Loucy (cell line): ENCODE results near the gene GNA15.
A peak's percentile ranks its signal among the peaks of the same experiment; 100 is the strongest.

Experiments used
- H2AFZ ChIP-seq: fragments of 200-600 bp; sonication (generic); 2 replicates; pipeline ENCODE4 v1.6.0; 2016; ENCODE audit warnings: antibody characterized with exemption, mild to moderate bottlenecking, low read length, moderate library complexity
- H3F3A ChIP-seq: fragments of 200-600 bp; 2 replicates; pipeline ENCODE4 v1.6.0; 2016; ENCODE audit warnings: antibody characterized with exemption, low read depth, mild to moderate bottlenecking
- H3K27me3 ChIP-seq: fragments of 200-600 bp; sonication (generic); 2 replicates; pipeline ENCODE4 v1.6.1; 2014; ENCODE audit warnings: low read length, mild to moderate bottlenecking; ENCODE audit not compliant: insufficient read depth, poor library complexity, severe bottlenecking
- H3K36me3 ChIP-seq: fragments of 200-600 bp; sonication (generic); 2 replicates; pipeline ENCODE4 v1.6.1; 2016; ENCODE audit warnings: low read length; ENCODE audit not compliant: insufficient read depth
- H3K4me1 ChIP-seq: fragments of 200-600 bp; sonication (generic); 2 replicates; pipeline ENCODE4 v1.5.1; 2014; ENCODE audit warnings: low read length, mild to moderate bottlenecking; ENCODE audit not compliant: insufficient read depth, poor library complexity, severe bottlenecking
- H3K4me2 ChIP-seq: fragments of 200-600 bp; sonication (generic); 2 replicates; pipeline ENCODE4 v1.6.0; 2014; ENCODE audit warnings: antibody characterized with exemption, low read length, low read depth, mild to moderate bottlenecking; ENCODE audit not compliant: poor library complexity, severe bottlenecking
- H3K4me3 ChIP-seq: fragments of 200-600 bp; sonication (generic); 2 replicates; pipeline ENCODE4 v1.5.1; 2014; ENCODE audit warnings: low read length, mild to moderate bottlenecking, mixed read lengths; ENCODE audit not compliant: poor library complexity, severe bottlenecking
- H3K79me2 ChIP-seq: fragments of 200-600 bp; sonication (generic); 2 replicates; pipeline ENCODE4 v1.6.1; 2014; ENCODE audit warnings: low read length; ENCODE audit not compliant: insufficient read depth
- H3K9ac ChIP-seq: fragments of 200-600 bp; sonication (generic); 2 replicates; pipeline ENCODE4 v1.6.0; 2014; ENCODE audit warnings: mild to moderate bottlenecking, low read depth, low read length, moderate library complexity; ENCODE audit not compliant: poor library complexity, severe bottlenecking
- H3K9me2 ChIP-seq: fragments of 200-600 bp; sonication (generic); replicated peaks from 2 replicates; pipeline ENCODE4 v1.6.1; 2016; ENCODE audit warnings: low read depth, low read length, mixed read lengths
- H3K9me3 ChIP-seq: fragments of 200-600 bp; sonication (generic); 2 replicates; pipeline ENCODE4 v1.6.1; 2014; ENCODE audit warnings: mild to moderate bottlenecking, antibody characterized with exemption, low read length, low read depth; ENCODE audit not compliant: insufficient read depth
- H4K20me1 ChIP-seq: fragments of 200-600 bp; sonication (generic); 2 replicates; pipeline ENCODE4 v1.6.0; 2014; ENCODE audit warnings: antibody characterized with exemption, low read length, mild to moderate bottlenecking; ENCODE audit not compliant: insufficient read depth, poor library complexity, severe bottlenecking
- EZH2phosphoT487 ChIP-seq: fragments of 200-600 bp; IDR thresholded peaks from 2 replicates; pipeline ENCODE4 v1.6.1; 2018; ENCODE audit warnings: antibody characterized with exemption, mild to moderate bottlenecking, moderate library complexity, borderline replicate concordance
- TF ChIP-seq, protein P1 (sequence below): fragments of 200-600 bp; sonication (generic); conservative IDR thresholded peaks from 2 replicates; pipeline ENCODE4 v1.5.1; 2014; ENCODE audit warnings: mild to moderate bottlenecking, antibody characterized with exemption, low read length

Gene GNA15

DNA sequence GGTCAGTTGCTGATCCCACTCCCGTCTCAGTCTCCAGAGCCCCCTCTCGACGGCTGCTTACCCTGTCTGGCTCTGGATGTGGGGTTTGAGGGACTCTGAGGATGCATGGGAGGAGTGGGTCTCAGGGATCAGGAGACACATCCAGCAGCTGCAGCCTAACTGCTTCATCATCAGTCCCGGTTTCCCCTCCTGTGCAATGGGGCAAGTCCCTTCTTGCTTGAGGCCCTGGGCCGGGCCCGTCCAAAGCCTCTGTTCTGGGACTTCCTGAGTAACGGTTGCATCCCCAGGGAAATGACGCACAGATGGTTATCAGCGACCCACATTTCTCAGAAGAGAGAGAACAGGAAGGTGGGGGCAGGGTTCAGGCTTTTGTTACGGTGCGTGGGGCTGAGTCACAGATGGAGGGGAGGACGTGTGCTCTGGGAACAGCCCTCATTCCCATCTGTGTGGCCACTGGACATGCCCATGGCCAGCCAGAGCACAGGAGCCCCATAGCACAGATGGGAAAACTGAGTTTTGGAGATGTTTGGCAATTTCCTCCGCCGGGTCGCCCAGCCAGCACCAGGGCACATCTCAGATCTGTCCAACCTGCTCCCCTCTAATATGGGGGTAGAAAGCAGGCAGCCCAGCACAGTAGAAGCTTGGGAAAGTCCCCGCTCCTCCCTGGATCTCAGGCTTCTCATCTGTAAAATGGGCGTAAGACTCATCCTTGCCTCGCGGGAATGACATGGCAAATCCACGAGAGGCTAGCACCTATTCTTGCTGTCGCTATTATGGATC lies 19.3 kb downstream of the GNA15 start:
- TF ChIP-seq, protein P1, sequence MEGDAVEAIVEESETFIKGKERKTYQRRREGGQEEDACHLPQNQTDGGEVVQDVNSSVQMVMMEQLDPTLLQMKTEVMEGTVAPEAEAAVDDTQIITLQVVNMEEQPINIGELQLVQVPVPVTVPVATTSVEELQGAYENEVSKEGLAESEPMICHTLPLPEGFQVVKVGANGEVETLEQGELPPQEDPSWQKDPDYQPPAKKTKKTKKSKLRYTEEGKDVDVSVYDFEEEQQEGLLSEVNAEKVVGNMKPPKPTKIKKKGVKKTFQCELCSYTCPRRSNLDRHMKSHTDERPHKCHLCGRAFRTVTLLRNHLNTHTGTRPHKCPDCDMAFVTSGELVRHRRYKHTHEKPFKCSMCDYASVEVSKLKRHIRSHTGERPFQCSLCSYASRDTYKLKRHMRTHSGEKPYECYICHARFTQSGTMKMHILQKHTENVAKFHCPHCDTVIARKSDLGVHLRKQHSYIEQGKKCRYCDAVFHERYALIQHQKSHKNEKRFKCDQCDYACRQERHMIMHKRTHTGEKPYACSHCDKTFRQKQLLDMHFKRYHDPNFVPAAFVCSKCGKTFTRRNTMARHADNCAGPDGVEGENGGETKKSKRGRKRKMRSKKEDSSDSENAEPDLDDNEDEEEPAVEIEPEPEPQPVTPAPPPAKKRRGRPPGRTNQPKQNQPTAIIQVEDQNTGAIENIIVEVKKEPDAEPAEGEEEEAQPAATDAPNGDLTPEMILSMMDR = no peak
- no peak for TF ChIP-seq EZH2phosphoT487
- Histone ChIP-seq H3K36me3 (peaks cover 91% of the 10 kb centered on the region), H4K20me1 (peaks cover 37% of the 10 kb centered on the region), H3K27me3 (no peaks in the 10 kb centered on the region), H3K9me2 (no peaks in the 10 kb centered on the region), H3F3A (peaks cover under 1% of the 10 kb centered on the region), H3K4me3 (peak overlapping the region; percentile 64), H3K9me3 (no peaks in the 10 kb centered on the region), H2AFZ (no peak overlapping the region), H3K79me2 (peaks cover 87% of the 10 kb centered on the region), H3K9ac (peak overlapping the region; percentile 82), H3K4me1 (peaks cover 57% of the 10 kb centered on the region), H3K4me2 (peak overlapping the region; percentile 73)

DNA sequence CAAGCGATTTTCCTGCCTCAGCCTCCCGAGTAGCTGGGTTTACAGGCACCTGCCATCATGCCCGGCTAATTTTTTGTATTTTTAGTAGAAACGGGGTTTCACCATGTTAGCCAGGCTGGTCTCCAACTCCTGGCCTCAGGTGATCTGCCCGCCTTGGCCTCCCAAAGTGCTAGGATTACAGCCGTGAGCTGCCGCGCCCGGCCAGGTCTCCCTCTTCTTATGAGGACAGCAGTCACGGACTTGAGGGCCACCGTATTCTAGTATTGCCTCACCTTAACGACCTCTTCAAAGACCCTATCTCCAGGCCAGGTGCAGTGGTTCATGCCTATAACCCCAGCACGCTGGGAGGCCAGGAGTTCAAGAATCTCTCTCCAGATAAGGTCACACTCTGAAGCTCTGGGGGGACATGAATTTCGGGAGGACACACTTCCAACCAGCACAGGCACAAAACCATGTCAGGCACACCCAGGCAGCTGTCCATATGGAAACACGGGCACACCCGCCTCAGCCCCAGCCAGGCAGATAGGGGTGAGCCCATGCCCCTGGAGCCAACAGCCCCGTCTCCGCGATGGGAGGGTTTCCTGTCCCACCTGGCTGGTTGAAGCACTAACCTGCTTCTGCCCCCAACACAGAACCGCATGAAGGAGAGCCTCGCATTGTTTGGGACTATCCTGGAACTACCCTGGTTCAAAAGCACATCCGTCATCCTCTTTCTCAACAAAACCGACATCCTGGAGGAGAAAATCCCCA lies 21.4 kb downstream of the GNA15 start:
- Histone ChIP-seq H3K9me2 (no peaks in the 10 kb centered on the region), H4K20me1 (peaks cover 19% of the 10 kb centered on the region), H3K27me3 (no peaks in the 10 kb centered on the region), H3K9ac (no peak overlapping the region), H3K9me3 (no peaks in the 10 kb centered on the region), H3K4me3 (no peak overlapping the region), H3K36me3 (peaks cover 89% of the 10 kb centered on the region), H3K79me2 (peaks cover 80% of the 10 kb centered on the region), H3K4me1 (peaks cover 43% of the 10 kb centered on the region), H2AFZ (no peak overlapping the region), H3K4me2 (no peak overlapping the region), H3F3A (peaks cover 6% of the 10 kb centered on the region)
- TF ChIP-seq, protein P1 = no peak
- no peak for TF ChIP-seq EZH2phosphoT487

DNA sequence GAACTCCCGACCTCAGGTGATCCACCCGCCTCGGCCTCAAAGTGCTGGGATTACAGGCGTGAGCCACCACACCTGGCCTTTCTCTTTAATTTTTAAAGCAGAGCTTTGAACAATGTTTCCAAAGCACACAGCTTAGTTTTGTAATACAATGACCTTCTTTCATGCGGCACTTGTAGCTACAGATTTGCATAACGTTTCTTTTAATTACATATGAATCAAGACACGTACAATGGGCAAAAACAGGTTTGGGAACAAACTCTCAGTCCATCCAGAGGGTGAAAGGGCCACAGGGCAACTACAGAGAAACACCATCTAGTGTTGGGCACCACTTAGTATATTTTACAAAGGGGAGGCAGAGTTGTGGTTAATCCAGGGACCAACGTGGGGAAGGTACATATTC lies 23.7 kb downstream of the GNA15 start:
- no peak overlapping the region for H3K4me2 ChIP-seq
- no peaks in the 10 kb centered on the region for H3K9me3 ChIP-seq
- H3K27me3 ChIP-seq = no peaks in the 10 kb centered on the region
- H3K36me3 ChIP-seq = peaks cover 92% of the 10 kb centered on the region
- H3K9ac ChIP-seq = no peak overlapping the region
- H3F3A ChIP-seq = peaks cover 9% of the 10 kb centered on the region
- peaks cover 11% of the 10 kb centered on the region for H4K20me1 ChIP-seq
- peaks cover 58% of the 10 kb centered on the region for H3K79me2 ChIP-seq
- H3K4me3 ChIP-seq = no peak overlapping the region
- no peak for TF ChIP-seq EZH2phosphoT487
- TF ChIP-seq, protein P1 = no peak
- H3K9me2 ChIP-seq = no peaks in the 10 kb centered on the region
- H3K4me1 ChIP-seq = peaks cover 22% of the 10 kb centered on the region
- H2AFZ ChIP-seq = no peak overlapping the region
